ENCODE results near the gene SEC14L5.
"Not testable (repeated sequence)": the region's sequence is repeated elsewhere in the genome, so short reads cannot be mapped to it uniquely, and the experiment has no call there.

The SEC14L5 gene

GRCh38 chr16:4954714-4955113, 3.4 kb upstream of the SEC14L5 start:
- H3K4me3 ChIP-seq, result no peak overlapping the region
- no peak for DNase-seq (ENCODE audit: low spot score)
- no peak overlapping the region for H3K27ac ChIP-seq
- TF ChIP-seq CTCF (IDR thresholded peaks at IDR 0.05), result no peak

- no peak for DNase-seq (ENCODE audit: low spot score)
- H3K4me3 ChIP-seq, result peak overlapping the region; percentile 64
- TF ChIP-seq CTCF (IDR thresholded peaks at IDR 0.05), result no peak
- peak overlapping the region in 1 of 2 donors; percentile 55 for H3K27ac ChIP-seq
Observed at GRCh38 chr16:4957420-4957719, 760 bp upstream of the SEC14L5 start.

GRCh38 chr16:4958510-4959438, 644 bp downstream of the SEC14L5 start:
- no peak for DNase-seq (ENCODE audit: low spot score)
- H3K27ac ChIP-seq, result no peak overlapping the region
- peak overlapping the region; percentile 64 for H3K4me3 ChIP-seq
- no peak for TF ChIP-seq CTCF (IDR thresholded peaks at IDR 0.05)

GRCh38 chr16:4960579-4960978, 2.4 kb downstream of the SEC14L5 start:
- TF ChIP-seq CTCF (IDR thresholded peaks at IDR 0.05), result no peak
- Histone ChIP-seq H3K27ac (no peak overlapping the region), H3K4me3 (no peak overlapping the region)
- no peak for DNase-seq (ENCODE audit: low spot score)

- TF ChIP-seq CTCF (IDR thresholded peaks at IDR 0.05), result no peak
- no peak overlapping the region for H3K27ac ChIP-seq
- no peak for DNase-seq (ENCODE audit: low spot score)
- H3K4me3 ChIP-seq, result no peak overlapping the region
Observed at GRCh38 chr16:4962716-4963115, 4.6 kb downstream of the SEC14L5 start.

- not testable (repeated sequence) for DNase-seq (ENCODE audit: low spot score); H3K4me3 ChIP-seq; H3K27ac ChIP-seq
Observed at GRCh38 chr16:4963527-4963926, 5.4 kb downstream of the SEC14L5 start.

GRCh38 chr16:4966736-4967453, 8.8 kb downstream of the SEC14L5 start:
- Histone ChIP-seq H3K27ac (no peak overlapping the region), H3K4me3 (no peak overlapping the region)
- no peak for DNase-seq (ENCODE audit: low spot score)
- no peak for TF ChIP-seq CTCF (IDR thresholded peaks at IDR 0.05)

GRCh38 chr16:4968278-4968677, 10.1 kb downstream of the SEC14L5 start:
- not testable (repeated sequence) for H3K4me3 ChIP-seq; DNase-seq (ENCODE audit: low spot score); H3K27ac ChIP-seq
